KMS-11 (cell line): ENCODE measurements around the gene PAK1.

Experiments
- H2AFZ ChIP-seq: fragments of 200-600 bp; sonication (generic); 2 replicates; pipeline ENCODE4 v1.6.1; 2016; ENCODE audit warnings: antibody characterized with exemption, mixed run types, low read depth
- H3K27ac ChIP-seq: fragments of 200-600 bp; sonication (generic); 2 replicates; pipeline ENCODE4 v1.6.1; 2016; ENCODE audit warnings: mild to moderate bottlenecking, mixed run types
- H3K27me3 ChIP-seq: fragments of 200-600 bp; sonication (generic); 2 replicates; pipeline ENCODE4 v1.6.1; 2017; ENCODE audit warnings: mild to moderate bottlenecking, low read depth, mixed run types, moderate library complexity; ENCODE audit not compliant: insufficient read depth
- H3K36me3 ChIP-seq: fragments of 200-600 bp; sonication (generic); 2 replicates; pipeline ENCODE4 v1.6.1; 2017; ENCODE audit warnings: mild to moderate bottlenecking, mixed run types; ENCODE audit not compliant: insufficient read depth
- H3K4me1 ChIP-seq: fragments of 200-600 bp; sonication (generic); 2 replicates; pipeline ENCODE4 v1.6.1; 2016; ENCODE audit warnings: mild to moderate bottlenecking, low read depth, mixed run types; ENCODE audit not compliant: poor library complexity, severe bottlenecking
- H3K4me2 ChIP-seq: fragments of 200-600 bp; sonication (generic); 2 replicates; pipeline ENCODE4 v1.7.0; 2016; ENCODE audit warnings: mild to moderate bottlenecking, mixed run types
- H3K4me3 ChIP-seq: fragments of 200-600 bp; sonication (generic); IDR thresholded peaks from 2 replicates; pipeline ENCODE4 v1.6.1; 2017; ENCODE audit warnings: low read depth, low read length, mixed read lengths; ENCODE audit not compliant: insufficient read depth
- H3K79me2 ChIP-seq: fragments of 200-600 bp; sonication (generic); 2 replicates; pipeline ENCODE4 v1.6.1; 2016; ENCODE audit warnings: low read depth, mixed run types; ENCODE audit not compliant: insufficient read depth
- H3K9ac ChIP-seq: fragments of 200-600 bp; sonication (generic); 2 replicates; pipeline ENCODE4 v1.6.1; 2016; ENCODE audit warnings: mild to moderate bottlenecking, mixed run types
- H4K20me1 ChIP-seq: fragments of 200-600 bp; sonication (generic); 2 replicates; pipeline ENCODE4 v1.6.1; 2016; ENCODE audit warnings: mild to moderate bottlenecking, mixed run types; ENCODE audit not compliant: insufficient read depth
- TF ChIP-seq, protein P1 (sequence below): fragments of 200-600 bp; sonication (generic); conservative IDR thresholded peaks from 2 replicates; pipeline ENCODE4 v1.6.1; 2017; ENCODE audit warnings: low read depth, mild to moderate bottlenecking, antibody characterized with exemption, low read length, moderate library complexity, mixed read lengths

The PAK1 gene

DNA sequence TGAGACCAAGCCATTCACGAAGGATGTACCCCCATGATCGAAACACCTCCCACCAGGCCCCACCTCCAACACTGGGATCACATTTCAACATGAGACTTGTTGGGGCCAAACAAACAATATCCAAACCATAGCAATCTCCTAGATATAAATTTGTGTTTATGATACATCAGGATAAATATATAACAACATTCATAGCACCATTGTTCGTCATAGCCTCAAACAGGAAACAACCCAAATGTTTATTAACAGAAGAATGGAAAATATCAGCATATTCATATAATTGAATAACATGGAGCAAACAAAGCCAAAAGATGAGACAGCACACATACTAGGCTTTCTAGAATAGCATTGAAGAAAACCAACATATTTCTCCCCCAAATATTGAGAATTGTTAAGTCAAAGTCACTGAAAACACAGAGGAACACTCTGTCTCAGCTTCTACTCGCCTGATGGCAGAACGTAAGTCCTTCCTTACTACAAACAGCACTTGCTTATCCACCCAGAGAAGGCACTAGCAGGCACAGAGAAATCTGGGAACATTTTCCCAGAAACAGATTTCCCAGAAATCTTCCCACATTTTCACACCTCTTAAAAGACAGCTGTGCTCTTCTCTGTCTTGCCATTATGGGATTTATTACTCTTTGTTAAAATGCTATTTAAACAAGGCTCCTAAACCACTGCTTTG lies 164.4 kb downstream of the PAK1 start:
- Histone ChIP-seq H3K27me3 (no peaks in the 10 kb centered on the region), H3K79me2 (no peaks in the 10 kb centered on the region), H3K4me2 (no peak overlapping the region), H3K4me1 (no peaks in the 10 kb centered on the region), H3K4me3 (no peak overlapping the region), H3K36me3 (no peaks in the 10 kb centered on the region), H3K9ac (no peak overlapping the region), H4K20me1 (no peaks in the 10 kb centered on the region), H3K27ac (no peak overlapping the region), H2AFZ (no peak overlapping the region)
- TF ChIP-seq, protein P1, sequence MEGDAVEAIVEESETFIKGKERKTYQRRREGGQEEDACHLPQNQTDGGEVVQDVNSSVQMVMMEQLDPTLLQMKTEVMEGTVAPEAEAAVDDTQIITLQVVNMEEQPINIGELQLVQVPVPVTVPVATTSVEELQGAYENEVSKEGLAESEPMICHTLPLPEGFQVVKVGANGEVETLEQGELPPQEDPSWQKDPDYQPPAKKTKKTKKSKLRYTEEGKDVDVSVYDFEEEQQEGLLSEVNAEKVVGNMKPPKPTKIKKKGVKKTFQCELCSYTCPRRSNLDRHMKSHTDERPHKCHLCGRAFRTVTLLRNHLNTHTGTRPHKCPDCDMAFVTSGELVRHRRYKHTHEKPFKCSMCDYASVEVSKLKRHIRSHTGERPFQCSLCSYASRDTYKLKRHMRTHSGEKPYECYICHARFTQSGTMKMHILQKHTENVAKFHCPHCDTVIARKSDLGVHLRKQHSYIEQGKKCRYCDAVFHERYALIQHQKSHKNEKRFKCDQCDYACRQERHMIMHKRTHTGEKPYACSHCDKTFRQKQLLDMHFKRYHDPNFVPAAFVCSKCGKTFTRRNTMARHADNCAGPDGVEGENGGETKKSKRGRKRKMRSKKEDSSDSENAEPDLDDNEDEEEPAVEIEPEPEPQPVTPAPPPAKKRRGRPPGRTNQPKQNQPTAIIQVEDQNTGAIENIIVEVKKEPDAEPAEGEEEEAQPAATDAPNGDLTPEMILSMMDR = no peak

DNA sequence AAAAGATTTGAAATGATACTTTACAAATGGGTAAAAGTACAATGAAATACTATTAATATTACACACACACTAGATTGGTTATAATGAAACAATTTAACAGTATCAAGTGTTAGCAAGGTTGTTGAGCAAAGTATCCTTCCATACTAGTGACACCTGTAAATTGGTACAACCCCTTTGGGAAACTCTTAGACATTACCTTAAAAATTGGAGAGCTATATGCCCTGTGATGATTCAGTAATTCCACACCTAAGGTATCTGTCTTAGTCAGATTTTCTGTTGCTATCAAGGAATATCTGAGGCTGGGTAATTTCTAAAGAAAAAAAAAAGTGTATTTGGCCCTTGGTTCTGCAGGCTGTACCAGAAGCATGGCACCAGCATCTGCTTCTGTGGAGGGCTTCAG lies 165.1 kb downstream of the PAK1 start:
- H3K4me3 ChIP-seq = no peak overlapping the region
- no peak overlapping the region for H2AFZ ChIP-seq
- no peaks in the 10 kb centered on the region for H3K79me2 ChIP-seq
- TF ChIP-seq, protein P1 = no peak
- no peaks in the 10 kb centered on the region for H4K20me1 ChIP-seq
- no peaks in the 10 kb centered on the region for H3K27me3 ChIP-seq
- H3K36me3 ChIP-seq = no peaks in the 10 kb centered on the region
- H3K9ac ChIP-seq = no peak overlapping the region
- H3K27ac ChIP-seq = no peak overlapping the region
- no peaks in the 10 kb centered on the region for H3K4me1 ChIP-seq
- no peak overlapping the region for H3K4me2 ChIP-seq

DNA sequence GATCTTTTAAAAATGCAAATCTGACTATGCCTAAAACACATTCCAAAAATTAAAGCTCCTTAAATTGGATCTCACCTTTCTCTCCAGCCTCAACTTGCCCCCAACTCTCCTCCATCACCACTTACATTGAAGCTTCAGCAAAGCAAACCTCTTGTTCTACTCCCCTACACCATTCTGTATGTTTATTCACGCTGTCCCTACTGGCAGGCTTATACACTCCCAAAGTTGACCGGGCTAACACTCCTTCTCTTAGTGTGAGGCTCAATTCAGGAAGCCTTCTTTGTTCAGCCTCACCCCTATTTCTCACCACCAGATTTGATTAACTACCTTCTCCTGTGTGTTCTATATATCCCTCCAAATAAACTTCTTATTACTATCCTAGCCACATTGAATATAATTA lies 170.6 kb downstream of the PAK1 start:
- no peaks in the 10 kb centered on the region for H3K79me2 ChIP-seq
- H3K36me3 ChIP-seq = no peaks in the 10 kb centered on the region; the same call in 1 of the 2 replicates
- no peak overlapping the region for H3K4me3 ChIP-seq
- no peaks in the 10 kb centered on the region for H3K4me1 ChIP-seq
- no peaks in the 10 kb centered on the region for H3K27me3 ChIP-seq
- H4K20me1 ChIP-seq = no peaks in the 10 kb centered on the region
- TF ChIP-seq, protein P1 = no peak
- H3K4me2 ChIP-seq = no peak overlapping the region
- H2AFZ ChIP-seq = no peak overlapping the region
- no peak overlapping the region for H3K9ac ChIP-seq
- no peak overlapping the region for H3K27ac ChIP-seq

DNA sequence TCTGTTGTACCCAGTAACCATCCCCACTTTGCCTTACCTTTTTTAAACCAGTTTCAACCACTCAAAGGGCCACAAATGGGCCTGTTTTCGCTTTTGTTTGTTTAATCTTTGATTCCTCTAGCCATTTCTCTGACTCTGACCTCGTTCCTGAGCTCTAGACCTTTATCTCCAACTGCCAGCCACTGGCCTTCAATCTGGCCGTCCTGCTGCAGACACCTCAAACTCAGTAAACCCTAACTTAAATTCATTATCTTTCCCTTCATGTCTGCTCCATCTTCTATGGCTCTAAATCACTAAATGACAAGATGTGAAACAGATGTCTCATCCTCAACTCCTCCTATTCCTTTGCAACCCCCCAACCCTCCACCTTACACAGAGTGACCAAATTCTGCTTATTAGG lies 171.1 kb downstream of the PAK1 start:
- Histone ChIP-seq H3K27me3 (no peaks in the 10 kb centered on the region), H3K4me3 (no peak overlapping the region), H3K27ac (no peak overlapping the region), H2AFZ (no peak overlapping the region), H3K79me2 (no peaks in the 10 kb centered on the region), H3K36me3 (no peaks in the 10 kb centered on the region; the same call in 1 of the 2 replicates), H4K20me1 (no peaks in the 10 kb centered on the region), H3K9ac (no peak overlapping the region), H3K4me2 (no peak overlapping the region), H3K4me1 (no peaks in the 10 kb centered on the region)
- TF ChIP-seq, protein P1 = no peak
